ENCODE measurements around the gene ZBTB11. TPM values are rescaled to one million over a fixed set of nuclear protein-coding genes. Genes with fewer than 3 reads are reported as not detected.
"Not testable (repeated sequence)": the region's sequence is repeated elsewhere in the genome, so short reads cannot be mapped to it uniquely, and the experiment has no call there.

The ZBTB11 gene
- total RNA-seq, 1 donor from 2014 or later = 27.6 TPM

- DNase-seq = no peak
These were observed 12.4 kb upstream of the ZBTB11 start for GRCh38 chr3:101689286-101689685.

- DNase-seq = no peak
These were observed 10.4 kb upstream of the ZBTB11 start for GRCh38 chr3:101687142-101687931.

- peak; percentile 54 for DNase-seq
These were observed 9.0 kb upstream of the ZBTB11 start for GRCh38 chr3:101685870-101686307.

GRCh38 chr3:101685050-101685400 is 8.1 kb upstream of the ZBTB11 start:
- no peak for DNase-seq

GRCh38 chr3:101680466-101680865 is 3.5 kb upstream of the ZBTB11 start:
- no peak for DNase-seq

- DNase-seq = not testable (repeated sequence)
These were observed 1.9 kb upstream of the ZBTB11 start for GRCh38 chr3:101678837-101679236.

GRCh38 chr3:101677436-101678286 is 729 bp upstream of the ZBTB11 start:
- DNase-seq = peak; percentile 7

GRCh38 chr3:101676216-101676764 is 642 bp downstream of the ZBTB11 start:
- peak; percentile 97 for DNase-seq

GRCh38 chr3:101675709-101676215 is 1.2 kb downstream of the ZBTB11 start:
- DNase-seq = no peak

GRCh38 chr3:101674518-101674917 is 2.4 kb downstream of the ZBTB11 start:
- no peak for DNase-seq

- no peak for DNase-seq
These were observed 3.0 kb downstream of the ZBTB11 start for GRCh38 chr3:101673953-101674352.

- DNase-seq = no peak
These were observed 5.9 kb downstream of the ZBTB11 start for GRCh38 chr3:101671014-101671413.

- no peak for DNase-seq
These were observed 9.1 kb downstream of the ZBTB11 start for GRCh38 chr3:101667844-101668243.

- no peak for DNase-seq
These were observed 9.6 kb downstream of the ZBTB11 start for GRCh38 chr3:101667331-101667730.

- DNase-seq = no peak
These were observed 11.1 kb downstream of the ZBTB11 start for GRCh38 chr3:101665851-101666250.

GRCh38 chr3:101665357-101665756 is 11.6 kb downstream of the ZBTB11 start:
- DNase-seq = no peak

GRCh38 chr3:101660714-101661113 is 16.2 kb downstream of the ZBTB11 start:
- DNase-seq = no peak

GRCh38 chr3:101656651-101657050 is 20.3 kb downstream of the ZBTB11 start:
- no peak for DNase-seq

GRCh38 chr3:101646726-101647125 is 30.2 kb downstream of the ZBTB11 start:
- no peak for DNase-seq

GRCh38 chr3:101643861-101644613 is 32.9 kb downstream of the ZBTB11 start:
- peak; percentile 60 for DNase-seq

- no peak for DNase-seq
These were observed 33.7 kb downstream of the ZBTB11 start for GRCh38 chr3:101643009-101643844.

- no peak for DNase-seq
These were observed 34.5 kb downstream of the ZBTB11 start for GRCh38 chr3:101642441-101642840.
